ENCODE measurements around the gene STARD3.

STARD3 gene

GRCh38 chr17:39701784-39702422 is 65.0 kb downstream of the STARD3 start:
- Histone ChIP-seq H3K4me3 (peak overlapping the region; percentile 100), H3K27ac (peak overlapping the region in 1 of 2 donors; percentile 97)
- DNase-seq (ENCODE audit: low spot score): no peak
- no peak for TF ChIP-seq CTCF (IDR thresholded peaks at IDR 0.05)

DNA sequence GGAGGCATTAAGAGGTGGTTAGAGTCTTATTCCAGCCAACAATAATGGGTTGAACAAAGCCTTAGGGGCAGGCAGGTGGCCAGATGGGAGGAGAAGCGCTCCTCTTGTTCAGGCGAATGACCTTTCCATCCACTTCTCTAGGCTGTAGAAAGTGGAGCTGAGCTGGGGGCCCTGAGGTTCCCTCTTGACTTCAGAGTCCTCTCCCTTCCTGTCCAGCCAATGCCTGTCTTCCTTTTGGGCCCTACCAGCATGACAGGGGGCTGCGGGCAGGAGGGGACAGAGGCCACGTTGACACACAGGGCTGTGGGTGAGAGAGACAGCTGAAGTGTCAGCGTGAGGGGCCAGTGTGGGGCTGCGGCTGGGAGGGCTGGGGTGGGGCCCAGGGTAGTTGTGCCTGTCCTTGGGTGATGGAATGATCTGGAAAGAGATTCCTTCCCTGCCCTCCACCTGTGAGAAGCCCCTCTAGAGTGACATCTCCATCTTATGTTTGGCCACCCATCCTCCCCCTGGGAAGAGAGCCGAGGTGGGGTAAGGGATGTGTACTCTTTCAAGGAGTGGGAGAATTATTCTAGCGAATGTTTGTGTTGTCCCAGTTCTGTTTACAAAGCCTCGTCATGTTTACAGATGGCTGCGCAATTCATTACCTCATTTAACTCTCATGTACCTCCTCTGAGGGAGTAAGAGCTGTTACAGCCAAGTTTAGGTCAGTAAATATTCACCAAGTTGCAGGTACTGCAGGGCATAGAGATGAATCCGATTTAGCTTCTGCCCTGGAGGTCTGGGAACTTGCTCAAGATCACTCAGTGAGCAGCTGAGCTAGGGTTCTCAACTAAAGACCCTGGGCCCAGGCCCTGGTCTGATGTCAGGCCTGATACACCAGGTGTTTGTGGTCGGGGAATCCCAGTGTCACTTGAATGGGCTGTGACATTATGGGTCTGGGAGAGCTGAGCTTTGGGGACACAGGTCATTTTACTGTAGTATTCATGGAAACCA is 66.3 kb downstream of the STARD3 start:
- peak overlapping the region in 1 of 2 donors; percentile 85 for H3K27ac ChIP-seq

DNA sequence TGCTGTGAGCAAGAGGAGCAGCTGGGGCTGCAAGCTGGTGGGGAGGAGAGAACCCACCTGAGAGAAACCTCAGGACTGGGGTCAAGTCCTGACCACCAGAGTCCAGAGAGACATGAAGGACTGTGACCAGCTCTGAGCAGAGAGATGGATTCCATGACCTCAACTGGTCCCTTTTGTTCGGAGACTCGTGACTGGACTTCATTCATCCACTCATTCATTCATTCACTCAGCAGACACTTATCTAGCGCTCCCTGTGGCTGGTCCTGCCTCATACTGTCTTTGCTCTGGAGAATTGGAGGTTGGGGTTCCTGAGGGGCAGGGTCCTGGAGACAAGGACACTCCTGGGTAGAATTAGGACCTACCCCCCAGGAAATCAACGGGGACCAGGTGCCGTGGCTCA is 67.0 kb downstream of the STARD3 start:
- Histone ChIP-seq H3K4me3 (no peak overlapping the region), H3K27ac (peak overlapping the region; percentile 8 to 85)
- no peak for DNase-seq (ENCODE audit: low spot score)
- TF ChIP-seq CTCF (IDR thresholded peaks at IDR 0.05): no peak

More for the DNA sequence above, 66.3 kb downstream of the STARD3 start:
- DNase-seq (ENCODE audit: low spot score): no peak
- H3K4me3 ChIP-seq: no peak overlapping the region
- TF ChIP-seq CTCF (IDR thresholded peaks at IDR 0.05): no peak

GRCh38 chr17:39704821-39705551 is 68.0 kb downstream of the STARD3 start:
- peak; percentile 32 for TF ChIP-seq CTCF (IDR thresholded peaks at IDR 0.05)
- Histone ChIP-seq H3K4me3 (peak overlapping the region; percentile 51), H3K27ac (peak overlapping the region; percentile 69 to 85)
- no peak for DNase-seq (ENCODE audit: low spot score)

DNA sequence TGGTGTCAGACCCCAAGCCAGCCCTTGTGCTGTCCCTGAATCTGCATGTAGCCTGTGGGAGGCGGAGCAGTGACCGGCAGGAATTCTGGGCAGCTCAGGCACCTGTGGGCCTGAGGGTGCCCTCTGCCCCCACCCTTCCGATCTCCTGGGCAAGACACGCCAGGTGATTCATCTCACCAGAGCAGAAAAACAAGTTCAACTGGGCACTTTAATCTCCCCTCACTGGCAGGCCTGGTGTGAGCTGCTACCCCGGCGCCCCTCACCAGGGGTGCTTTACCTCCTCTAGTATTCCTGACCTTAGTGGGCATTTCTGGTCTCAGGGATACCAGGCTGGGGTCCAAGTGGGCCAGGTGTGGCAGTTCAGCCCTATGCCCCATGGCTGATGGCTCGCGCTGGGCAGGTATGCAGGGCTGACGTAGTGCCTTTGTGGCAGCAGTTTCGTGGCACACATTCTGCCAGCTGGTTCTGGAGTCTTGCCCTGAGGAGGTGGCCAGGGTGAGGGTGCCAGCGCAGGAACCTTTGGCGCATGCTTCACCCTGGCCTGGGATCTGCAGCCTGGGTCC is 68.9 kb downstream of the STARD3 start:
- no peak for TF ChIP-seq CTCF (IDR thresholded peaks at IDR 0.05)
- peak overlapping the region; percentile 51 for H3K4me3 ChIP-seq
- peak overlapping the region; percentile 69 to 85 for H3K27ac ChIP-seq
- DNase-seq (ENCODE audit: low spot score): no peak

DNA sequence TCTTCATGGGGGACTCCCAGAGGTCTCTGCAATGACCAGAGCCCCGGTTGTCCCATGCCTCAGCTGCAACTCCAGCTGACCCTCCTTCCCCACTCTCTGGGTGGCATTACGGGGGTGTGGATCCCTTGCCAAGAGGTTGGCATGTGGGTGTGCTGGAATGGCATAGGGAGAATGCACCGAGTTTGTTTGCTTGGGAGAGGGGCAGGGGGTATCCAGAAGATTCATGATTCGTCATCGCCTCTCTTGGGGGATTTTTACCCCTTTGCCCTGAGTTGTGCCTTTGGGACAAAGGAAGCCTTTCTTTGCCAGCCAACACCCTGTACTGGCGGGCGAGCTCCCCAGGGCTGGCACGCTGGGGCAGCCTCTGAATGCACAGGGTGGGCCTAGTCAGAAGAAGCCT is 69.4 kb downstream of the STARD3 start:
- peak overlapping the region; percentile 69 to 85 for H3K27ac ChIP-seq

More for the DNA sequence above, 69.4 kb downstream of the STARD3 start:
- TF ChIP-seq CTCF (IDR thresholded peaks at IDR 0.05): no peak
- no peak overlapping the region for H3K4me3 ChIP-seq
- no peak for DNase-seq (ENCODE audit: low spot score)
